Stimulated activated CD8-positive, alpha-beta memory T cell treated with anti-CD3 and anti-CD28 coated beads, Interleukin-2, amount 100 ng/mL, for 48 hours (primary cell): ENCODE measurements around the gene SBSN.

Experiments
- DNase-seq, 2 donors: peaks; one replicate each; pipeline ENCODE4 v3.0.0-alpha.2; 2020; ENCODE audit warnings: low read depth in 2 of 2

SBSN gene

GRCh38 chr19:35528218-35529038 lies at the start of gene SBSN:
SBSN (minus strand) TSS chr19:35528311; CDS start chr19:35528281, 30 bp downstream.
- no peak for DNase-seq

- DNase-seq, result no peak
Observed at GRCh38 chr19:35571406-35571965, 43.4 kb upstream of the SBSN start.

DNA sequence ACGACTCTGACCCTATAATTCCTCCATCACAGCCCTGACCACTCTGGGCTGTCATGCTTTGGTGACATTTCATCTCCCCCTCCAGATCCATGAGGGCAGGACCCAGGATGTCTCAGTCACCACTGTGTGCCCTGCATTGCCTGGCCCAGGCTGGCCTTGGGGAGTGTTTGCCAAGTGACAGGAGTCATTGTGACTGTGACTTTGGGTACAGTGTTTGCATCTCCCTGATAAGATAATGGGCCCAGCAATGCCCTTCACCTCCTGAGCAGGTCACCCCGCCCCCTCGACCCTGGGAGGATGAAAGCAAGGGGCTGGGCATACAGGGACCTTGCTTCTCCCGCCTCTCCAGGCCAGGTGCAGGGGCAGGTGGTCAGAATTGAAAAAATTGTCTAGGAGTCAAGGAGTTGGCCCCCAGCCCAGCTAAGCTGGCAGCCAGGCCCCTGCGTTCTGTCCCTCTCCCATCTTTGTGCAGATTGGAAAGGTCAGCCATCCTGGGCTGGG lies 41.2 kb upstream of the SBSN start:
- no peak for DNase-seq

GRCh38 chr19:35566738-35567137 lies 38.6 kb upstream of the SBSN start:
- DNase-seq, result no peak

GRCh38 chr19:35565016-35565856 lies 37.1 kb upstream of the SBSN start:
- DNase-seq, result no peak

DNA sequence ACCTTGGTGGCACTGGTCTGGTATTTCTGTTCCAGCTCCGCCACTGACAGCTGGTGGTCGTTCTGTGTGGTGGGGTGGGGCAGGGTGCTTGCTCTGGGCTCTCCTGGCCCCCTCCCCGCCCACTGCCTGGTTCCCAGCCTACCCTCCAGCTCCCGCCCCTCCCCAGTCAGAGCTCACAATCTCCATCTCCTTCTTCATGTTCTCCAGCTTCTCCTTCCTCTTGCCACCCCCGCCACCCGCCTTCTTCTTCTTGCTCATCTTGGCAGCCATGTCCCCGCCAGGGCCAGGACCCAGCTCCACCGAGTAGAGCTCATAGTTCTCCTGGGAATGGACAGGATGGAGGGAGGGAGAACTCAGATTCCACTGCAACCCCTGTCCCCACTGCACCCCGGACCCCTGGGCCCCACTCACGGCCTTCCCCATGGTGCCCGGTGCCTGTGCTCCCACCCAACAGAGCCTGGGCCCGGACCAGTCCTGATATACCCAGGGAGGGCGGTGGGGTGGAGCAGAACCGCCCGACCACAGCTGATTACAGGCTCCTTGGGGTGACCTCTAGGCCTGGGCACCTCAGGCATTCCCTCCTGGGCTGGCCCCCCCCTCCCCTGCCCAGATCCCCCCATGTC lies 35.2 kb upstream of the SBSN start, which contains the start of gene ATP4A:
Gene ATP4A (minus strand): TSS at position 452 of the 623 bp plus-strand sequence. CDS start 29 bp downstream, at position 423.
- DNase-seq, result no peak

DNA sequence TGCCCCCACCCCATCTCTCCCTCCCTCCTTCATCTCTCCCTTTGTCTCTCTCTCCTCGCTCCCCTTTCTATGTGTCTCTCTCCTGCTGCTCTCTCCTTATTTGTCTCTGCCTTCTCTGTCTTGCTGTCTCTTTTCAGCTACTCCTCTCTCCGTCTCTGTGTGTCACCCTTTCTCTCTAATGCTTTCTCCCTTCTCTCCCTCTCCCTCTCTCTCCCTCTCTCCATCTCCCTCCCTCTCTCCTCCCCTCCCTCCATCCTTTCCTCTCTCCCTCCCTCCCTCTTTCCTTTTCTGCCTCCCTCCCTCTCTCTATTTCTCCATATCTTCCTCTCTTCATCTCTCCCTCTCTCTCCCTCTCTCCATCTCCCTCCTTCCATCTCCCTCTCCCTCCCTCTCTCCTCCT lies 34.7 kb upstream of the SBSN start:
- no peak for DNase-seq

DNA sequence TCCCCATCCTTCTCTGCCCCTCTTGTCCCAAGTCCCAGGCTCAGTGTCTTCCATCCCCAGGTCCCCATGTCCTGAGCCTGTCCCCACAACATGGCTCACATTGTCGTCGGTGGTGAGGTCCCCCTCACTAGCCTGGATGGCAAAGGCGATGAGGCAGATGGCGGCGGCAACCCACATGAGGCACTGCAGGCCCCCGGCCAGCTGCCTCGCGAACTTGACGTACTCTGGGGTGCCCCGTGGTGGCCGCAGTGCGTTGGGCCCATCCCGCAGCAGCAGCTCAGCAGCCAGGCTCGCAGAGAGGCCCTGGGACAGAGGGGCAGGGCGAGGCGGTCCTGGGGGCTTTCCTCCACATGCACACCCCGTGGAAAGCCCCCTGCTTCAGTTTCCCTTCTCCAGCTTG lies 34.2 kb upstream of the SBSN start:
- no peak for DNase-seq

GRCh38 chr19:35561436-35561835 lies 33.3 kb upstream of the SBSN start:
- no peak for DNase-seq

DNA sequence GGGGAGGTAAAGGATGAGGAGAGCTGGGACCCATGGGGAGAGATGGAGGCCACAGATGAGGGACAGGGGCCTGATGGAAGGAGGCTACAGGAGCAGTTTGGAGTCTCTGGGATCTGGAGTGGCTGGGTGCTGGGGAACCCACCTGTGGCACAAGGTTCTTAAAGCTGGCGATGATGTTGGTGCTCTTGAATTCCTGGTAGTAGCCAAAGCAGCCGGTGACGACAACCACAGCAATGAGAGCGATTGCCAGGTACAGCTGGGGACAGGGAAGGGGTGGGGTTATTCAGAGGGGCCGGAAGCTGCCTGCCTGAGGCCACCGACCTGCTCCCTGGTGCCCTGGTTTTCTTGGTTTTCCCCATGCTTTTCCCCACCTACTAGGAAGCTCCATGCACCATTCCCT lies 32.6 kb upstream of the SBSN start:
- DNase-seq, result no peak

DNA sequence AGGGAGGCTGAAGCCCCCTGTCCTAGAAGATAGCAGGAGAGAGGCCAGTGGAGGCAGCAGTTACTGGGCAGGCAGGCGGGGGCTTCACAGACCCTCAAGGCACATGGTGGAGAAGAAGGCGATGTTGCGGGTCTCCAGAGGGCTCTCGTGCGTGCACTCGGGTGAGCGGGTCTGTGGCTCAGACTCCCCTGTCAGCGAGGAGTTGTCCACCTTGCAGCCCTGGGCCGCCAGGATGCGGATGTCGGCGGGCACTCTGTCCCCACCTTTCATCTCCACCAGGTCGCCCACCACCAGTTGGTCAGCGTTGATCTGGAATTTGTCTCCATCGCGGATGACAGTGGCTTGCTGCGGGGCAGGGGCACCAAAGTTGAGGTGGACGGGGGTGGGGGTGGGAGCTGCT lies 32.2 kb upstream of the SBSN start:
- no peak for DNase-seq

GRCh38 chr19:35559781-35560180 lies 31.7 kb upstream of the SBSN start:
- no peak for DNase-seq

GRCh38 chr19:35559281-35559659 lies 31.2 kb upstream of the SBSN start:
- DNase-seq, result no peak

DNA sequence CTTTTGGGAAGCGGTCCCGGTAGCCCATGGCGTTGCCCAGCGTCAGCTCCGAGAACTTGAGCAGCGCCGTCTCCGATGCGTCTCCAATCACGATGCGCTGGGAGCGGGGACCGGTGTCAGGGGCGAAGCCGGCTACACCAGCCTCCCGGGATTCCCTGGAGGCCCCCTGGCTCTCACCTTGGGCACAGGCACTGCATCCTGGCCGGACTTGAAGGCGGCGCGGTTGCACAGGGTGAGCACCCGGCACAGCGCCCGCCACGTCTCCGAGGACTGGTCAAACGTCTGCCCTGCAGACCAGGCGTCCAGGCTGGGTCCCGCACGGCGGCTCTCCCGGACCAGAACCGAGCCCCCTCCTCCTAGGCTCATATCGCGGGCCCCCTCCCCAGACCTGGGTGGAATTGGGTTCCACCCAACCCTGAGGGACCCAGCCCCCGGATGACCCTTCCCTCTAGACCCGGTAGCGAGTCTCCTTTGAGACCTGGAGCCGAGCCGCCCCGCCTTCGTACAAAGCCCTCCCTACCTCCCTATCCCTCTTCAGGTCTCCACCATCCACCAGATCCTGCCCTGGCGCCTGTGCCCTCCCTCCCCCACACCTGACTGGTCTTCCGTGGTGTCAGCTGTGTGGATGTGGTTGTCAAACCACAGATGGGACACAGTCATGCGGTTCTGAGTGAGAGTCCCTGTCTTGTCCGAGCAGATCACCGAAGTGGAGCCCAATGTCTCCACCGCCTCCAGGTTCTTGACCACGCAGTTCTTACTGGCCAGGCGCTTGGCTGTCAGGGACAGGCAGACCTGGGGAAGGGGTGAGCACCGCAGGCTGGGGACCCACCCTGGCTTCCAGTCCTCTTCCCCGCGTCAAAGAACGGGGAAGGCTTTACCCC lies 30.5 kb upstream of the SBSN start:
- DNase-seq, result no peak

DNA sequence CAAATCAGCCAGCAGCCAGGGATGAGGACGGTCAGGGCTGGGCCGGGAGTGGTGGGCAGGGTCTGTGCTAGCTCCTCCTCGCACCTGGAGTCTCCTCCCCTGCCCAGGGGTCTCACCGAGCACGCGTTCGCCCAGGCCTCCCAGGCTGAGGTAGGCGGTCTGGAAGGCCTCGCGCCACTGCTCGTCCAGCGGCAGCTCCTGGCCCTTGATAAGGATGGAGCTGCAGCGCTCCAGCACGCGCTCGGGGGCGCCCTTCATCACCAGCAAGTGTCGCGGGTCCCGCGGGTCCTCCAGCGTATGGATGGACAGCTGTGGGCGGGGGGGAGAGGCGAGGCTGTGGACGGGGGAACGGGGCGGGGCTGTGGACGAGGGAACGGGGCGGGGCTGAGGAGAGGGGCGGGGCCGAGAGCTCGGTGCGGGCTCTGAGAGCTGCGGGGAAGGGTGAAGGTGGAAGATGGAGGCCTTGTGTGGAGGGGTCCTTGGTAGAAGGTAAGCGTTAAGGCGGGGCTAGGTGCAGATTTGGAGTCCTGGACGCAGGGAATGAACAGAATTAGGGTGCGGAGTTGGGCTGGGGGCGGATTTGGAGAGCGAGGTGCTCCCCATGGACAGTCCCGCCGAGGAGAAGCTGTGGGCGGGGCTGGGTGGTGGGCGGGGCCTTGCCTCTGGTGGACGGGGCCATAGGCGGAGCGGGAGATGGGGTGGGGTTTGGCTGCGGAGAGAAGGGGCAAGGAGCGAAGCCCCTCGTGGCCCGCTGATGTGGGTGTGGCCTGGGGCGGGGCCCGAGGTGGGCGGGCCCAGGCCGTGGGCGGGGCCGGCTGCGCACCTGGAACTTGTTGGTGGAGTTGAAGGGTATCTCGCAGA lies 29.7 kb upstream of the SBSN start:
- peak; percentile 38 to 69 for DNase-seq

GRCh38 chr19:35556846-35557538 lies 28.9 kb upstream of the SBSN start:
- DNase-seq, result no peak

GRCh38 chr19:35556025-35556590 lies 28.0 kb upstream of the SBSN start:
- no peak for DNase-seq

GRCh38 chr19:35555301-35556005 lies 27.3 kb upstream of the SBSN start:
- no peak for DNase-seq
